Measurements from ENCODE around the gene GPC1. TPM values are rescaled to one million over a fixed set of nuclear protein-coding genes. Genes with fewer than 3 reads are reported as not detected.

The GPC1 gene
- total RNA-seq, 6 experiments from 2014 or later: 20.7 to 44.5 (median 27.8) TPM

DNA sequence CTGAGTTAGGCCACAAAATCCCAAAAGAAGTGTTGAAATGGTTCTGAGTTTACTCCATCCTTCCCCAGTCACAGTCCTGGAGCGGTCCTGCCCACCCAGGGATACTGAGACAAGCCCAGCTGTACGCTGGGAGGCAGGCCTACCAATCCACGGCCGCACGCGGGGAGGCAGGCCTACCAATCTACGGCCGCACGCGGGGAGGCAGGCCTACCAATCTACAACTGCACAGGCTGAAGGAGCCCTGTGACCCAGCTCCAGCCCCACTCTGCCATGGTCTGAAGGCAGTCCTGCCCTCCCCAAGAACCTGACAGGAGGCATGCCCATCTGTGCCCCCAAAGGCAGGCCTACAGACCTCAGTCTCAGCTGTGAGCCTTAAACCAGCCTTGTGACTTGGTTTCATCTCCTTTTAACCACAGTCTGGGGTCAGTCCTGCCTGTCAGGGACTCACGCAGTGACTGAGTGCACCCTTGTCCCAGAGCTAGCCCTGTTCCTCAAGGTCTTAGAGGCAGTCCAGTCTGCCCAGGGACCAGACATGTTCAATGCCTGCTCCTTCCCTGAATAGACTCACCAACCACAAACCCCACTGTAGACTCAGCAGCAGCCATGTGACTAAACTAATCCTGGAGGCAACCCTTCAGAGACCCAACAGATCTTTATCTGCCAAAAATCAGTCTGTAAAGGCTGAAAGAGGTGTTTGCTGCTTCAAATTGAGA lies 36.8 kb downstream of the GPC1 start:
- no peak for TF ChIP-seq POLR2A (IDR thresholded peaks at IDR 0.05)
- TF ChIP-seq, protein P1, sequence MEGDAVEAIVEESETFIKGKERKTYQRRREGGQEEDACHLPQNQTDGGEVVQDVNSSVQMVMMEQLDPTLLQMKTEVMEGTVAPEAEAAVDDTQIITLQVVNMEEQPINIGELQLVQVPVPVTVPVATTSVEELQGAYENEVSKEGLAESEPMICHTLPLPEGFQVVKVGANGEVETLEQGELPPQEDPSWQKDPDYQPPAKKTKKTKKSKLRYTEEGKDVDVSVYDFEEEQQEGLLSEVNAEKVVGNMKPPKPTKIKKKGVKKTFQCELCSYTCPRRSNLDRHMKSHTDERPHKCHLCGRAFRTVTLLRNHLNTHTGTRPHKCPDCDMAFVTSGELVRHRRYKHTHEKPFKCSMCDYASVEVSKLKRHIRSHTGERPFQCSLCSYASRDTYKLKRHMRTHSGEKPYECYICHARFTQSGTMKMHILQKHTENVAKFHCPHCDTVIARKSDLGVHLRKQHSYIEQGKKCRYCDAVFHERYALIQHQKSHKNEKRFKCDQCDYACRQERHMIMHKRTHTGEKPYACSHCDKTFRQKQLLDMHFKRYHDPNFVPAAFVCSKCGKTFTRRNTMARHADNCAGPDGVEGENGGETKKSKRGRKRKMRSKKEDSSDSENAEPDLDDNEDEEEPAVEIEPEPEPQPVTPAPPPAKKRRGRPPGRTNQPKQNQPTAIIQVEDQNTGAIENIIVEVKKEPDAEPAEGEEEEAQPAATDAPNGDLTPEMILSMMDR (IDR thresholded peaks at IDR 0.05): no peak
- DNase-seq (no peak), ATAC-seq (no peak)
- H3K4me1 ChIP-seq: no peaks in the 10 kb centered on the region
- no peaks in the 10 kb centered on the region for H3K27me3 ChIP-seq
- no peaks in the 10 kb centered on the region for H3K36me3 ChIP-seq
- 100% methylated on average over 1 of the region's 11 CpGs for WGBS (ENCODE audit: insufficient coverage, low coverage, low lambda C conversion rate, missing lambda C conversion rate)
- no peaks in the 10 kb centered on the region for H3K9me3 ChIP-seq
- no peak overlapping the region for H3K4me3 ChIP-seq
- H3K27ac ChIP-seq: no peak overlapping the region
- intact Hi-C loops (cut with DNase I): no loop called here

DNA sequence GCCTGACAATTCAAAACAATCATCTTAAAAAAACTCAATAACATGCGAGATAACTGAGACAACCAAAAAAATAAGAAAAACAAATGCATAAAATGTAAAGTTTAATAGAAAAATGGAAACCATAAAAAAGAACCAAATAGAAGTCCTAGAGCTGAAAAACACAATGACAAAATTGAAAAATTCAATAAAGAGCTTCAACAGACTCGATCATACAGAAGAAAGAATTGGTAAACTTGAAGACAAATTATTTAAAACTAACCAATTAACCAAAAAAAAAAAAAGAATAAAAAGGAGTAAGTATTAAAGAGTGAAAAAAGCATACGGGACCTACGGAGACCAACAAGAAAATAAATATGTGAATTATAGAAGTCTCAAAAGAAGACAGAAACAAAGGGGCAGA lies 37.7 kb downstream of the GPC1 start:
- intact Hi-C loops (cut with DNase I): no loop called here
- Histone ChIP-seq H3K27ac (no peak overlapping the region), H3K27me3 (no peaks in the 10 kb centered on the region), H3K9me3 (no peaks in the 10 kb centered on the region), H3K4me3 (no peak overlapping the region), H3K36me3 (no peaks in the 10 kb centered on the region), H3K4me1 (no peaks in the 10 kb centered on the region)
- TF ChIP-seq, protein P1 (IDR thresholded peaks at IDR 0.05): no peak
- no peak for TF ChIP-seq POLR2A (IDR thresholded peaks at IDR 0.05)
- WGBS (ENCODE audit: insufficient coverage, low coverage, low lambda C conversion rate, missing lambda C conversion rate): 92% methylated on average over 4 of the region's 4 CpGs
- no peak for DNase-seq
- no peak for ATAC-seq

DNA sequence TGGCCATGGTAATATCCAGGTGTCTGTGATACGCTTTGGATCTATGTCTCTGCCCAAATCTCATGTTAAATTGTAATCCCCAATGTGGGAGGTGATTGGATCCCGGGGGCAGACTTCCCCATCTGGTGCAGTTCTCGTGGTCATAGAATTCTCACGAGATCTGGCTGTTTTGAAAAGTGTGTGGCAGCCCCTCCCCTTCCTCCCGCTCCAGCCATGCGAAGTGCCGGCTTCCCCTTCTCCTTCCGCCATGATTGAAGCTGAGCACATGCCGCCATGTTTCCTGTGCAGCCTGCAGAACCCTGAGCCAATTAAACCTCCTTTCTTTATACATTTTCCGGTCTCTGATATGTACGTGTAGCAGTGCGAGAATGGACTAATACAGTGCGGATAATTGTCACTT lies 42.5 kb downstream of the GPC1 start:
- DNase-seq (peak in 1 of 3 donors; percentile 22), ATAC-seq (no peak)
- Histone ChIP-seq H3K4me3 (no peak overlapping the region), H3K36me3 (no peaks in the 10 kb centered on the region), H3K27me3 (no peaks in the 10 kb centered on the region), H3K27ac (no peak overlapping the region), H3K4me1 (no peaks in the 10 kb centered on the region), H3K9me3 (no peaks in the 10 kb centered on the region)
- WGBS (ENCODE audit: insufficient coverage, low coverage, low lambda C conversion rate, missing lambda C conversion rate): 94% methylated on average over 13 of the region's 13 CpGs
- TF ChIP-seq, protein P1 (IDR thresholded peaks at IDR 0.05): no peak
- TF ChIP-seq POLR2A (IDR thresholded peaks at IDR 0.05): no peak
- intact Hi-C loops (cut with DNase I): no loop called here

DNA sequence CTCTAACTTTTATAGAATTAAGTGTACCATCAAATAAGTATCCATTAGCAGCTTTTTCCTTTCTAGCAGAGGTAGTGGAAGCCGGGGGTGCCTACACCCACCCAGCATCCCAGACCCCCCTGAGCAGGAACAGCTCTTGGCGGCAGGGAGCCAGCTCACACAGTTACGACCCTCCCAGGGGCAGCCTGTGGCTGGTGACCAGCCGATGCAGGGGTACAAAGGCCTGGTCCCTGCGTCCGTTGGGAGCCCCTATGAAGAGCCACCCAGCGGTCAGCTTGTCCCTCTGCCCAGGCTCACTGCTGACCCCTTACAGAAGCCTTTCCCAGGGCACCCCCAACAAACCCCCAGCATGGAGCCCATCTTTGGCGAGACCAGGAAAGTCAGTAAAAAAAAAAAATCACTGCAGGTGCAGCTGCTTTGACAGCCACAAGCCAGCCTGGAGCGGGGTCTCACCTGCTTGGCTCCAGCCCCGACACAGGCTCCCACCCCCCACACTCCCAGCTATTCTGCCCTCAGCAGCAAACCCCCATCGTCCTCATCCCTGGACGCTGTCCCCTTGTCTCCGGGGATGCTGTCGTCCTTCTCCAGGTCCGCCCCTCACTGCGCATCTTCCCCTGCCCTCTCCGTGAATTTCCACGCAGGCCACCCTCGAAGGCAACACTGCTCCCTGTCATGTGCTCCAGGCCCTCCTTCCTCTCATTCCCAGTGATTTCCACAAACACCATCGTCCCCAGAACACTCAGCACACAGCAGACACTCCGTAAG lies 43.1 kb downstream of the GPC1 start:
- Histone ChIP-seq H3K4me1 (no peaks in the 10 kb centered on the region), H3K27ac (no peak overlapping the region), H3K4me3 (no peak overlapping the region), H3K9me3 (no peaks in the 10 kb centered on the region), H3K36me3 (no peaks in the 10 kb centered on the region), H3K27me3 (no peaks in the 10 kb centered on the region)
- TF ChIP-seq, protein P1 (IDR thresholded peaks at IDR 0.05): no peak
- TF ChIP-seq POLR2A (IDR thresholded peaks at IDR 0.05): no peak
- DNase-seq (peak in 1 of 3 donors; percentile 26), ATAC-seq (no peak)
- intact Hi-C loops (cut with DNase I): no loop called here
- 85% methylated on average over 9 of the region's 21 CpGs for WGBS (ENCODE audit: insufficient coverage, low coverage, low lambda C conversion rate, missing lambda C conversion rate)

Data from right lobe of liver (tissue), 6 donors.